Activated CD8-positive, alpha-beta memory T cell treated with anti-CD3 and anti-CD28 coated beads, Interleukin-2, amount 50 U/mL, for 1 hour (primary cell): Measurements from ENCODE around the gene TTC3.
"Not testable (repeated sequence)": the region's sequence is repeated elsewhere in the genome, so short reads cannot be mapped to it uniquely, and the experiment has no call there.

Source experiments
- DNase-seq: peaks from one replicate; pipeline ENCODE4 v3.0.0-alpha.2; 2020; ENCODE audit errors: extremely low read depth

TTC3 gene

GRCh38 chr21:37095821-37096220, 22.8 kb downstream of the TTC3 start:
- DNase-seq: no peak

- DNase-seq: no peak
These were observed 25.7 kb downstream of the TTC3 start for GRCh38 chr21:37098751-37099150.

GRCh38 chr21:37100316-37100715, 27.3 kb downstream of the TTC3 start:
- DNase-seq: no peak

- no peak for DNase-seq
These were observed 28.3 kb downstream of the TTC3 start for GRCh38 chr21:37101384-37101783.

- not testable (repeated sequence) for DNase-seq
These were observed 29.7 kb downstream of the TTC3 start for GRCh38 chr21:37102746-37103145.

- DNase-seq: no peak
These were observed 33.9 kb downstream of the TTC3 start for GRCh38 chr21:37106998-37107397.

GRCh38 chr21:37111029-37111428, 38.0 kb downstream of the TTC3 start:
- DNase-seq: not testable (repeated sequence)

GRCh38 chr21:37114301-37114700, 41.2 kb downstream of the TTC3 start:
- not testable (repeated sequence) for DNase-seq

GRCh38 chr21:37116459-37116858, 43.4 kb downstream of the TTC3 start:
- not testable (repeated sequence) for DNase-seq

GRCh38 chr21:37117204-37117603, 44.1 kb downstream of the TTC3 start:
- DNase-seq: no peak

GRCh38 chr21:37118187-37118826, 45.3 kb downstream of the TTC3 start:
- DNase-seq: no peak

GRCh38 chr21:37119421-37120218, 46.6 kb downstream of the TTC3 start:
- DNase-seq: no peak

GRCh38 chr21:37128076-37128475, 55.0 kb downstream of the TTC3 start:
- DNase-seq: no peak

- DNase-seq: no peak
These were observed 57.9 kb downstream of the TTC3 start for GRCh38 chr21:37130971-37131370.

GRCh38 chr21:37136261-37136660, 63.2 kb downstream of the TTC3 start:
- no peak for DNase-seq

GRCh38 chr21:37136744-37137143, 63.7 kb downstream of the TTC3 start:
- no peak for DNase-seq

GRCh38 chr21:37139154-37139553, 66.1 kb downstream of the TTC3 start:
- DNase-seq: no peak

GRCh38 chr21:37139902-37140301, 66.8 kb downstream of the TTC3 start:
- no peak for DNase-seq

GRCh38 chr21:37143392-37143791, 70.3 kb downstream of the TTC3 start:
- DNase-seq: not testable (repeated sequence)

GRCh38 chr21:37145635-37146111, 72.6 kb downstream of the TTC3 start:
- DNase-seq: no peak

- DNase-seq: no peak
These were observed 73.5 kb downstream of the TTC3 start for GRCh38 chr21:37146320-37147235.

- no peak for DNase-seq
These were observed 76.4 kb downstream of the TTC3 start for GRCh38 chr21:37149411-37149810.
